GM23338 (cell line): Measurements from ENCODE around the gene NDUFV2. TPM values are rescaled to one million over a fixed set of nuclear protein-coding genes. Genes with fewer than 3 reads are reported as not detected.
A peak's percentile ranks its signal among the peaks of the same experiment; 100 is the strongest.

ENCODE experiments used
- ATAC-seq: fragments of 200-7000 bp; cut with Tn5 transposase; 3 replicates; pipeline ENCODE4 v1.9.1; 2020
- DNase-seq: peaks from one replicate; pipeline ENCODE4 v3.0.0-alpha.2; 2015; ENCODE audit warnings: low spot score
- H2AFZ ChIP-seq: fragments of 200-600 bp; sonication (generic); 2 replicates; pipeline ENCODE4 v1.8.0; 2016; ENCODE audit warnings: antibody characterized with exemption, mild to moderate bottlenecking, moderate library complexity
- H3F3A ChIP-seq: fragments of 200-600 bp; sonication (generic); replicated peaks from 2 replicates; pipeline ENCODE4 v1.8.0; 2017; ENCODE audit warnings: antibody characterized with exemption, mixed run types, low read depth
- H3K27ac ChIP-seq: fragments of 200-600 bp; sonication (generic); 2 replicates; pipeline ENCODE4 v1.6.1; 2016; ENCODE audit warnings: low read depth
- H3K27me3 ChIP-seq: fragments of 200-600 bp; sonication (generic); 2 replicates; pipeline ENCODE4 v1.8.0; 2016; ENCODE audit warnings: mild to moderate bottlenecking, mixed run types, moderate library complexity; ENCODE audit not compliant: insufficient read depth
- H3K36me3 ChIP-seq: fragments of 200-600 bp; sonication (generic); 2 replicates; pipeline ENCODE4 v1.8.0; 2016; ENCODE audit warnings: mild to moderate bottlenecking; ENCODE audit not compliant: insufficient read depth
- H3K4me1 ChIP-seq: fragments of 200-600 bp; sonication (generic); 2 replicates; pipeline ENCODE4 v1.8.0; 2016; ENCODE audit warnings: mild to moderate bottlenecking, moderate library complexity; ENCODE audit not compliant: insufficient read depth
- H3K4me2 ChIP-seq: fragments of 200-600 bp; sonication (generic); 2 replicates; pipeline ENCODE4 v1.7.1; 2017; ENCODE audit warnings: mixed run types
- H3K4me3 ChIP-seq: fragments of 200-600 bp; sonication (generic); 2 replicates; pipeline ENCODE4 v1.6.1; 2016; ENCODE audit warnings: mixed run types
- H3K79me2 ChIP-seq: fragments of 200-600 bp; sonication (generic); replicated peaks from 2 replicates; pipeline ENCODE4 v1.8.0; 2017; ENCODE audit warnings: mild to moderate bottlenecking; ENCODE audit not compliant: insufficient read depth
- H3K9me2 ChIP-seq: fragments of 200-600 bp; sonication (generic); 2 replicates; pipeline ENCODE4 v1.8.0; 2017; ENCODE audit not compliant: insufficient read depth
- H4K20me1 ChIP-seq: fragments of 200-600 bp; sonication (generic); replicated peaks from 2 replicates; pipeline ENCODE4 v1.8.0; 2017; ENCODE audit warnings: mild to moderate bottlenecking; ENCODE audit not compliant: insufficient read depth
- H3K27ac Mint-ChIP-seq: 2 replicates; pipeline ENCODE4 v1.8.0; 2020; ENCODE audit warnings: inconsistent platforms, mild to moderate bottlenecking, moderate library complexity, mixed read lengths
- H3K27me3 Mint-ChIP-seq: 3 replicates; pipeline ENCODE4 v1.8.0; 2022; ENCODE audit warnings: low read depth, mild to moderate bottlenecking, moderate library complexity, mixed read lengths, inconsistent platforms; ENCODE audit not compliant: insufficient read depth, poor library complexity
- H3K36me3 Mint-ChIP-seq: 3 replicates; pipeline ENCODE4 v1.8.0; 2021; ENCODE audit warnings: low read depth, mild to moderate bottlenecking, inconsistent platforms, moderate library complexity, mixed read lengths
- H3K4me1 Mint-ChIP-seq: 3 replicates; pipeline ENCODE4 v1.8.0; 2020; ENCODE audit warnings: mild to moderate bottlenecking, inconsistent platforms, mixed read lengths
- H3K4me3 Mint-ChIP-seq: 3 replicates; pipeline ENCODE4 v1.8.0; 2021; ENCODE audit warnings: moderate library complexity, mild to moderate bottlenecking, inconsistent platforms, mixed read lengths
- H3K9me3 Mint-ChIP-seq: 3 replicates; pipeline ENCODE4 v1.8.0; 2020; ENCODE audit warnings: moderate library complexity, mild to moderate bottlenecking, inconsistent platforms, mixed read lengths
- CREB1 ChIP-seq: fragments of 250-450 bp; sonication (Bioruptor Pico); IDR thresholded peaks from 2 replicates; pipeline ENCODE4 v1.5.0; 2020; ENCODE audit warnings: low read depth, mild to moderate bottlenecking, moderate library complexity
- ETS1 ChIP-seq: IDR thresholded peaks from 2 replicates; pipeline ENCODE4 v1.6.1; 2016; ENCODE audit warnings: antibody characterized with exemption
- EZH2 ChIP-seq: fragments of 200-600 bp; sonication (generic); IDR thresholded peaks from one replicate; pipeline ENCODE4 v1.8.0; 2017; ENCODE audit warnings: antibody characterized with exemption, mild to moderate bottlenecking, low read depth; ENCODE audit not compliant: unreplicated experiment
- JUNB ChIP-seq: IDR thresholded peaks from one replicate; pipeline ENCODE4 v1.6.1; 2016; ENCODE audit warnings: antibody characterized with exemption; ENCODE audit not compliant: unreplicated experiment
- NANOG ChIP-seq: IDR thresholded peaks from 2 replicates; pipeline ENCODE4 v1.6.1; 2016; ENCODE audit warnings: antibody characterized with exemption, borderline replicate concordance
- POLR2AphosphoS5 ChIP-seq: IDR thresholded peaks from 2 replicates; pipeline ENCODE4 v1.6.1; 2016; ENCODE audit warnings: antibody characterized with exemption, low read depth
- REST ChIP-seq: IDR thresholded peaks from one replicate; pipeline ENCODE4 v1.6.1; 2018; ENCODE audit warnings: antibody characterized with exemption; ENCODE audit not compliant: unreplicated experiment
- ZNF114 ChIP-seq: fragments of 250-450 bp; sonication (Bioruptor Pico); IDR thresholded peaks from 2 replicates; pipeline ENCODE4 v1.5.0; 2020; ENCODE audit warnings: mild to moderate bottlenecking, moderate library complexity
- ZNF331 ChIP-seq: fragments of 250-450 bp; sonication (Bioruptor Pico); IDR thresholded peaks from 2 replicates; pipeline ENCODE4 v1.5.0; 2020; ENCODE audit warnings: low read depth, mild to moderate bottlenecking, moderate library complexity
- ZNF462 ChIP-seq: fragments of 250-450 bp; sonication (Bioruptor Pico); IDR thresholded peaks from 2 replicates; pipeline ENCODE4 v1.5.0; 2020; ENCODE audit warnings: mild to moderate bottlenecking, moderate library complexity
- polyA plus RNA-seq: library from polyadenylated mRNA; unstranded; fragments of >200 nt; fragmentation: Nextera tagmentation; extraction: Ambion mirVana; gene quantifications from 2 replicates; pipeline ENCODE4 v1.2.1, GENCODE V29; 2016
- total RNA-seq: library from RNA; depleted of rRNA; stranded (reverse); fragments of >200 nt; shearing (Covaris generic); gene quantifications from 2 replicates; pipeline ENCODE4 v1.2.3, GENCODE V29; 2014

NDUFV2 gene
- total and polyA plus RNA-seq, 2 experiments from 2014 or later: 157 to 577 TPM

GRCh38 chr18:9058406-9058805 lies 44.1 kb upstream of the NDUFV2 start:
- H3K4me3 ChIP-seq: no peak overlapping the region
- H3K27me3 ChIP-seq: no peaks in the 10 kb centered on the region
- no peak overlapping the region for H3K4me2 ChIP-seq
- peak overlapping the region; percentile 69; the same call in 1 of the 2 replicates for H2AFZ ChIP-seq
- Mint-ChIP-seq H3K4me3 (no peak overlapping the region), H3K4me1 (no peaks in the 10 kb centered on the region), H3K27me3 (no peaks in the 10 kb centered on the region), H3K36me3 (no peaks in the 10 kb centered on the region), H3K27ac (no peak overlapping the region), H3K9me3 (peaks cover 2% of the 10 kb centered on the region; the same call in 2 of the 3 replicates)
- DNase-seq (no peak), ATAC-seq (no peak)
- no peaks in the 10 kb centered on the region for H4K20me1 ChIP-seq
- H3K79me2 ChIP-seq: no peaks in the 10 kb centered on the region
- H3K36me3 ChIP-seq: no peaks in the 10 kb centered on the region
- H3F3A ChIP-seq: no peaks in the 10 kb centered on the region
- H3K9me2 ChIP-seq: no peaks in the 10 kb centered on the region
- no peak overlapping the region for H3K27ac ChIP-seq
- no peak for TF ChIP-seq EZH2
- TF ChIP-seq ZNF114 (CRISPR knock-in tag): no peak
- H3K4me1 ChIP-seq: no peaks in the 10 kb centered on the region

- H3K4me1 Mint-ChIP-seq: no peaks in the 10 kb centered on the region; the same call in 2 of the 3 replicates
- ATAC-seq (no peak), DNase-seq (no peak)
- H3K27ac Mint-ChIP-seq: no peak overlapping the region
- no peaks in the 10 kb centered on the region for H3K27me3 ChIP-seq
- no peak overlapping the region for H3K4me3 ChIP-seq
- no peaks in the 10 kb centered on the region; the same call in 2 of the 3 replicates for H3K9me3 Mint-ChIP-seq
- no peaks in the 10 kb centered on the region for H3K4me1 ChIP-seq
- H2AFZ ChIP-seq: no peak overlapping the region
- no peaks in the 10 kb centered on the region for H3K36me3 ChIP-seq
- no peak overlapping the region for H3K27ac ChIP-seq
- H3K27me3 Mint-ChIP-seq: peaks cover 2% of the 10 kb centered on the region
- H3K79me2 ChIP-seq: no peaks in the 10 kb centered on the region
- no peaks in the 10 kb centered on the region for H3F3A ChIP-seq
- H3K4me3 Mint-ChIP-seq: no peak overlapping the region
- H4K20me1 ChIP-seq: no peaks in the 10 kb centered on the region
- H3K36me3 Mint-ChIP-seq: no peaks in the 10 kb centered on the region
- H3K4me2 ChIP-seq: no peak overlapping the region
- H3K9me2 ChIP-seq: no peaks in the 10 kb centered on the region
- TF ChIP-seq POLR2AphosphoS5: no peak
- no peak for TF ChIP-seq JUNB
- no peak for TF ChIP-seq EZH2
- TF ChIP-seq REST: no peak
- TF ChIP-seq CREB1: no peak
- TF ChIP-seq NANOG: no peak
- TF ChIP-seq ETS1: no peak
- TF ChIP-seq ZNF331: no peak
- no peak for TF ChIP-seq ZNF462
These were observed 40.1 kb upstream of the NDUFV2 start for GRCh38 chr18:9062418-9062751.
